ENCODE results near the gene B3GAT2. TPM values are rescaled to one million over a fixed set of nuclear protein-coding genes. Genes with fewer than 3 reads are reported as not detected.

Gene B3GAT2
- total RNA-seq, 1 experiment from 2014 or later, result 0.22 TPM

DNA sequence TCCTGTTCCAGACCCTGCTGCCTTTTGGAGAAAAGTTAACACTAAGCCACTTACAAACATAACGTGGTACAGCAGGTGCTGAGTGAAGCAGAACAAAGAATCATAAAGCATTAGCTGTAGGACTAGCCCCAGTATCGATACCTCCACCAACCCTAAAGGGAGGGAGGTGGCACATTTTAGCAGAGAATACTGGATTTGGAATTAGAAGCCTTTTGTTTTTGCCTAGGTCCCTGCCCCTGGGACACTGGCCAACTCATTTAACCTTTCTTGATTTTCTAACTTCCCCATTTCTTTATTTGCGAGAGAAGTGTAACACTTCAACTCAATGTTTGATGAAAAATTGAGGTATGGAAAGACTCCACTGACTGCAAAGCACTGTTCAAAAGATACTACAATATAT, 93.5 kb downstream of the B3GAT2 start:
- Histone ChIP-seq H3K9ac (ENCODE audit: extremely low read depth, insufficient read length, low read length) (no peak overlapping the region), H2AFZ (ENCODE audit: low read length) (no peak overlapping the region), H2BK12ac (ENCODE audit: insufficient read length, low read depth, low read length) (no peak overlapping the region), H2BK15ac (ENCODE audit: low read depth, low read length) (no peak overlapping the region), H3K56ac (ENCODE audit: insufficient read length, low read depth, low read length) (no peak overlapping the region), H4K8ac (replicated peaks; ENCODE audit: insufficient read length, low read depth, low read length) (no peak overlapping the region), H3K4me1 (ENCODE audit: insufficient read depth, low read length) (peaks cover 6% of the 10 kb centered on the region), H4K20me1 (ENCODE audit: control insufficient read depth, insufficient read depth, insufficient read length) (no peaks in the 10 kb centered on the region), H3K18ac (ENCODE audit: insufficient read length, low read depth, low read length) (no peak overlapping the region), H2AK5ac (ENCODE audit: insufficient read length, low read length) (no peak overlapping the region), H3K79me1 (ENCODE audit: insufficient read depth, low read depth, low read length, poor library complexity, severe bottlenecking) (no peaks in the 10 kb centered on the region), H3K9me3 (ENCODE audit: control insufficient read depth, low read depth, low read length) (no peaks in the 10 kb centered on the region), H3K14ac (ENCODE audit: insufficient read depth, low read length) (no peak overlapping the region), H3K79me2 (ENCODE audit: insufficient read depth, low read length) (no peaks in the 10 kb centered on the region), H2BK120ac (ENCODE audit: low read depth, low read length, poor library complexity, severe bottlenecking) (no peak overlapping the region), H3K23me2 (ENCODE audit: insufficient read length, low read depth, low read length, poor library complexity, severe bottlenecking) (no peaks in the 10 kb centered on the region), H2BK5ac (ENCODE audit: insufficient read length, low read length) (no peak overlapping the region), H3K4ac (ENCODE audit: low read depth, low read length) (no peak overlapping the region), H4K91ac (ENCODE audit: insufficient read length, low read depth, low read length) (no peak overlapping the region), H3K23ac (ENCODE audit: insufficient read length, low read depth, low read length) (no peak overlapping the region), H3K27ac (ENCODE audit: insufficient read length, low read depth, low read length) (no peak overlapping the region), H3T11ph (ENCODE audit: low read length) (no peak overlapping the region), H3K27me3 (ENCODE audit: insufficient read depth, low read length) (no peaks in the 10 kb centered on the region), H3K4me2 (ENCODE audit: insufficient read depth, insufficient read length, low read length) (no peak overlapping the region), H4K5ac (ENCODE audit: insufficient read length, low read depth, low read length) (no peak overlapping the region), H2BK20ac (ENCODE audit: low read depth, low read length, poor library complexity, severe bottlenecking) (no peak overlapping the region)
- H3K9me3 Mint-ChIP-seq, result no peaks in the 10 kb centered on the region
- DNase-seq, result no peak
- no peak overlapping the region for H3K4me3 Mint-ChIP-seq
- TF ChIP-seq, protein P1, sequence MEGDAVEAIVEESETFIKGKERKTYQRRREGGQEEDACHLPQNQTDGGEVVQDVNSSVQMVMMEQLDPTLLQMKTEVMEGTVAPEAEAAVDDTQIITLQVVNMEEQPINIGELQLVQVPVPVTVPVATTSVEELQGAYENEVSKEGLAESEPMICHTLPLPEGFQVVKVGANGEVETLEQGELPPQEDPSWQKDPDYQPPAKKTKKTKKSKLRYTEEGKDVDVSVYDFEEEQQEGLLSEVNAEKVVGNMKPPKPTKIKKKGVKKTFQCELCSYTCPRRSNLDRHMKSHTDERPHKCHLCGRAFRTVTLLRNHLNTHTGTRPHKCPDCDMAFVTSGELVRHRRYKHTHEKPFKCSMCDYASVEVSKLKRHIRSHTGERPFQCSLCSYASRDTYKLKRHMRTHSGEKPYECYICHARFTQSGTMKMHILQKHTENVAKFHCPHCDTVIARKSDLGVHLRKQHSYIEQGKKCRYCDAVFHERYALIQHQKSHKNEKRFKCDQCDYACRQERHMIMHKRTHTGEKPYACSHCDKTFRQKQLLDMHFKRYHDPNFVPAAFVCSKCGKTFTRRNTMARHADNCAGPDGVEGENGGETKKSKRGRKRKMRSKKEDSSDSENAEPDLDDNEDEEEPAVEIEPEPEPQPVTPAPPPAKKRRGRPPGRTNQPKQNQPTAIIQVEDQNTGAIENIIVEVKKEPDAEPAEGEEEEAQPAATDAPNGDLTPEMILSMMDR (conservative IDR thresholded peaks at IDR 0.05), result no peak
- H3K4me1 Mint-ChIP-seq, result peaks cover 10 to 14% of the 10 kb centered on the region in 2 experiments
- H3K27ac Mint-ChIP-seq, result peak overlapping the region in 2 of 3 experiments; percentile 52 to 71; a peak in 3 of 7 replicates
- no peaks in the 10 kb centered on the region for H3K27me3 Mint-ChIP-seq (ENCODE audit: low read depth)
- H3K36me3 Mint-ChIP-seq (ENCODE audit: insufficient read depth in 1 of 3, low read depth in 3 of 3), result peaks cover 0 to 6% (median 0%) of the 10 kb centered on the region in 3 experiments; a peak in 1 of 7 replicates
- WGBS (ENCODE audit: extremely low coverage, insufficient read length, low lambda C conversion rate), result no CpG with 5 or more reads among the region's 3 CpGs

All from H9 (cell line).